AG04450 (cell line): ENCODE data around the gene FNDC3B. TPM values are rescaled to one million over a fixed set of nuclear protein-coding genes. Genes with fewer than 3 reads are reported as not detected.

Experiments
- CTCF ChIA-PET: fragments of 300-600, 350-600 bp; formaldehyde crosslinking; extraction: SDS; loops from one replicate; lab custom pipeline; 2022; ENCODE audit warnings: antibody characterized with exemption, inconsistent platforms; lab: Charles Lee
- POLR2A ChIA-PET: fragments of 350-600 bp; formaldehyde crosslinking; extraction: SDS; loops from one replicate; lab custom pipeline; 2021; ENCODE audit warnings: antibody characterized with exemption, inconsistent platforms; lab: Yijun Ruan, JAX
- DNase-seq: peaks from one replicate; pipeline ENCODE4 v3.0.0-alpha.2; 2011; ENCODE audit warnings: low read depth, low spot score
- H3K27ac ChIP-seq: one replicate; pipeline ENCODE4 v1.5.1; 2012; ENCODE audit warnings: low read depth, low read length, control low read depth
- H3K27me3 ChIP-seq: one replicate; pipeline ENCODE4 v1.6.0; 2012; ENCODE audit warnings: low read length; ENCODE audit not compliant: control insufficient read depth, insufficient read depth
- H3K4me3 ChIP-seq: 2 replicates; pipeline ENCODE4 v1.5.1; 2011; ENCODE audit warnings: mild to moderate bottlenecking, low read depth, low read length, control low read depth
- H3K9me3 ChIP-seq: 2 replicates; pipeline ENCODE4 v1.5.1; 2012; ENCODE audit warnings: low read length; ENCODE audit not compliant: control insufficient read depth, insufficient read depth
- CTCF ChIP-seq: IDR thresholded peaks from 2 replicates; pipeline ENCODE4 v1.5.1; 2011; ENCODE audit warnings: low read depth, low read length, control low read depth, inconsistent platforms
- polyA plus RNA-seq: library from polyadenylated mRNA; depleted of rRNA; stranded (reverse); fragments of >200 nt; gene quantifications from 2 replicates; pipeline ENCODE4 v1.2.3, GENCODE V29; 2011

Gene FNDC3B
- polyA plus RNA-seq, 1 experiment: 39.5 TPM

GRCh38 chr3:172193436-172193835 lies 154.1 kb downstream of the FNDC3B start:
- TF ChIP-seq CTCF: no peak
- Histone ChIP-seq H3K27ac (no peak overlapping the region), H3K27me3 (no peaks in the 10 kb centered on the region), H3K9me3 (no peaks in the 10 kb centered on the region), H3K4me3 (no peak overlapping the region)
- CTCF ChIA-PET: interaction anchor here (0.9 kb wide), 1 partner anchor 139 kb away, joined by 4 read pairs; no protein-coding TSS in a partner anchor
- POLR2A ChIA-PET: no interaction called here
- no peak for DNase-seq

GRCh38 chr3:172194702-172195406 lies 155.5 kb downstream of the FNDC3B start:
- H3K4me3 ChIP-seq: no peak overlapping the region
- H3K9me3 ChIP-seq: no peaks in the 10 kb centered on the region
- H3K27ac ChIP-seq: no peak overlapping the region
- ChIA-PET CTCF (no interaction called here), POLR2A (interaction anchor here (0.6 kb wide), 1 partner anchor 152 kb away, joined by 5 read pairs; no protein-coding TSS in a partner anchor)
- no peak for DNase-seq
- H3K27me3 ChIP-seq: no peaks in the 10 kb centered on the region
- TF ChIP-seq CTCF: no peak

- POLR2A ChIA-PET: interaction anchor here (0.6 kb wide), 1 partner anchor 153 kb away, joined by 5 read pairs; no protein-coding TSS in a partner anchor
- H3K9me3 ChIP-seq: no peaks in the 10 kb centered on the region
- no peak for TF ChIP-seq CTCF
- DNase-seq: no peak
- CTCF ChIA-PET: no interaction called here
- no peak overlapping the region for H3K4me3 ChIP-seq
- no peak overlapping the region for H3K27ac ChIP-seq
- no peaks in the 10 kb centered on the region for H3K27me3 ChIP-seq
Measured at GRCh38 chr3:172195407-172195754, 156.0 kb downstream of the FNDC3B start.

- no peak for DNase-seq
- no peaks in the 10 kb centered on the region for H3K9me3 ChIP-seq
- H3K4me3 ChIP-seq: no peak overlapping the region
- TF ChIP-seq CTCF: no peak
- ChIA-PET CTCF (no interaction called here), POLR2A (no interaction called here)
- H3K27me3 ChIP-seq: no peaks in the 10 kb centered on the region
- no peak overlapping the region for H3K27ac ChIP-seq
Measured at GRCh38 chr3:172197344-172197743, 158.0 kb downstream of the FNDC3B start.

GRCh38 chr3:172198428-172198827 lies 159.1 kb downstream of the FNDC3B start:
- no peak for TF ChIP-seq CTCF
- POLR2A ChIA-PET: no interaction called here
- no peak overlapping the region for H3K27ac ChIP-seq
- H3K27me3 ChIP-seq: no peaks in the 10 kb centered on the region
- no peak overlapping the region for H3K4me3 ChIP-seq
- DNase-seq: no peak
- CTCF ChIA-PET: no interaction called here
- H3K9me3 ChIP-seq: no peaks in the 10 kb centered on the region
